ENCODE results near the gene CLPTM1. TPM values are rescaled to one million over a fixed set of nuclear protein-coding genes. Genes with fewer than 3 reads are reported as not detected.
"Not testable (repeated sequence)": the region's sequence is repeated elsewhere in the genome, so short reads cannot be mapped to it uniquely, and the experiment has no call there.

The CLPTM1 gene
- 10 to 100 TPM; 76.7 to 78.4 TPM for total RNA-seq
- 40.9 to 45.7 reads per million in 2 donors for total RNA-seq

- H3K36me3 Mint-ChIP-seq (ENCODE audit: low read depth) = peaks cover 8% of the 10 kb centered on the region
- H3K4me3 Mint-ChIP-seq = peak within 1 kb of the TSS; percentile 100
- peak within 1 kb of the TSS; percentile 99 for H3K27ac Mint-ChIP-seq
- ATAC-seq = peak; percentile 92
- peak; percentile 91 to 97 (median 95) for DNase-seq
- H3K4me1 Mint-ChIP-seq = peaks cover 43% of the 10 kb centered on the region
- H3K27me3 Mint-ChIP-seq = no peaks in the 10 kb centered on the region
- H3K9me3 ChIP-seq (ENCODE audit: control insufficient read depth, low read length, poor library complexity, severe bottlenecking) = no peaks in the 10 kb centered on the region
Measured at GRCh38 chr19:44954649-44955504, at the start of gene CLPTM1. Gene CLPTM1, plus strand, starts transcription at chr19:44955380. Its CDS starts 16 bp downstream, at chr19:44955396.

- Mint-ChIP-seq H3K36me3 (ENCODE audit: low read depth) (peaks cover 3% of the 10 kb centered on the region), H3K4me3 (peak within 1 kb of the TSS; percentile 57), H3K27me3 (peaks cover 14% of the 10 kb centered on the region), H3K4me1 (peaks cover 8% of the 10 kb centered on the region), H3K27ac (no peak within 1 kb of the TSS)
- ATAC-seq (no peak), DNase-seq (no peak)
- H3K9me3 ChIP-seq (ENCODE audit: control insufficient read depth, low read length, poor library complexity, severe bottlenecking) = no peaks in the 10 kb centered on the region
Measured at GRCh38 chr19:44905437-44906160, 49.6 kb upstream of the CLPTM1 start, which contains the start of gene APOE. Gene APOE, plus strand, starts transcription at chr19:44905796. Its CDS starts 829 bp downstream, at chr19:44906625.

GRCh38 chr19:44907613-44908012 is 47.6 kb upstream of the CLPTM1 start:
- H3K27ac Mint-ChIP-seq = no peak overlapping the region
- H3K4me1 Mint-ChIP-seq = peaks cover 8% of the 10 kb centered on the region
- H3K27me3 Mint-ChIP-seq = peaks cover 26% of the 10 kb centered on the region
- H3K4me3 Mint-ChIP-seq = no peak overlapping the region
- ATAC-seq (no peak), DNase-seq (no peak)
- no peaks in the 10 kb centered on the region for H3K9me3 ChIP-seq (ENCODE audit: control insufficient read depth, low read length, poor library complexity, severe bottlenecking)
- peaks cover 1% of the 10 kb centered on the region for H3K36me3 Mint-ChIP-seq (ENCODE audit: low read depth)

- no peaks in the 10 kb centered on the region for H3K9me3 ChIP-seq (ENCODE audit: control insufficient read depth, low read length, poor library complexity, severe bottlenecking)
- Mint-ChIP-seq H3K36me3 (ENCODE audit: low read depth) (no peaks in the 10 kb centered on the region), H3K4me1 (peaks cover 8% of the 10 kb centered on the region), H3K27ac (no peak overlapping the region), H3K4me3 (no peak overlapping the region), H3K27me3 (peaks cover 33% of the 10 kb centered on the region)
- no peak for DNase-seq
- no peak for ATAC-seq
Measured at GRCh38 chr19:44908074-44908835, 46.9 kb upstream of the CLPTM1 start.

- H3K4me3 Mint-ChIP-seq = no peak overlapping the region
- no peaks in the 10 kb centered on the region for H3K9me3 ChIP-seq (ENCODE audit: control insufficient read depth, low read length, poor library complexity, severe bottlenecking)
- DNase-seq (no peak), ATAC-seq (no peak)
- peaks cover 8% of the 10 kb centered on the region for H3K4me1 Mint-ChIP-seq
- no peaks in the 10 kb centered on the region for H3K36me3 Mint-ChIP-seq (ENCODE audit: low read depth)
- peaks cover 38% of the 10 kb centered on the region for H3K27me3 Mint-ChIP-seq
- no peak overlapping the region for H3K27ac Mint-ChIP-seq
Measured at GRCh38 chr19:44908836-44909261, 46.3 kb upstream of the CLPTM1 start.

- peaks cover 48% of the 10 kb centered on the region for H3K27me3 Mint-ChIP-seq
- no peaks in the 10 kb centered on the region for H3K36me3 Mint-ChIP-seq (ENCODE audit: low read depth)
- H3K9me3 ChIP-seq (ENCODE audit: control insufficient read depth, low read length, poor library complexity, severe bottlenecking) = no peaks in the 10 kb centered on the region
- peaks cover 14% of the 10 kb centered on the region for H3K4me1 Mint-ChIP-seq
- no peak for DNase-seq
- H3K27ac Mint-ChIP-seq = no peak overlapping the region
- no peak for ATAC-seq
- no peak overlapping the region for H3K4me3 Mint-ChIP-seq
Measured at GRCh38 chr19:44909775-44910174, 45.4 kb upstream of the CLPTM1 start.

GRCh38 chr19:44911896-44912295 is 43.3 kb upstream of the CLPTM1 start:
- H3K27me3 Mint-ChIP-seq = peaks cover 39% of the 10 kb centered on the region

GRCh38 chr19:44912854-44913253 is 42.3 kb upstream of the CLPTM1 start:
- Mint-ChIP-seq H3K4me1 (peaks cover 11% of the 10 kb centered on the region), H3K4me3 (no peak overlapping the region), H3K27ac (no peak overlapping the region), H3K27me3 (peaks cover 37% of the 10 kb centered on the region), H3K36me3 (ENCODE audit: low read depth) (no peaks in the 10 kb centered on the region)
- ATAC-seq (no peak), DNase-seq (no peak)
- no peaks in the 10 kb centered on the region for H3K9me3 ChIP-seq (ENCODE audit: control insufficient read depth, low read length, poor library complexity, severe bottlenecking)

More at GRCh38 chr19:44911896-44912295, 43.3 kb upstream of the CLPTM1 start:
- H3K27ac Mint-ChIP-seq; ATAC-seq; H3K4me3 Mint-ChIP-seq; DNase-seq; H3K9me3 ChIP-seq (ENCODE audit: control insufficient read depth, low read length, poor library complexity, severe bottlenecking); H3K36me3 Mint-ChIP-seq (ENCODE audit: low read depth): not testable (repeated sequence)
- H3K4me1 Mint-ChIP-seq = peaks cover 11% of the 10 kb centered on the region

- peaks cover 11% of the 10 kb centered on the region for H3K4me1 Mint-ChIP-seq
- H3K9me3 ChIP-seq (ENCODE audit: control insufficient read depth, low read length, poor library complexity, severe bottlenecking); DNase-seq; ATAC-seq; H3K27ac Mint-ChIP-seq; H3K36me3 Mint-ChIP-seq (ENCODE audit: low read depth): not testable (repeated sequence)
- peaks cover 37% of the 10 kb centered on the region for H3K27me3 Mint-ChIP-seq
- peak overlapping the region; percentile 94 for H3K4me3 Mint-ChIP-seq
Measured at GRCh38 chr19:44913512-44914432, 41.4 kb upstream of the CLPTM1 start.

GRCh38 chr19:44914433-44915206 is 40.6 kb upstream of the CLPTM1 start, which contains the start of gene APOC1:
Gene APOC1, plus strand, starts transcription at chr19:44914608. Its CDS starts 284 bp downstream, at chr19:44914892.
- H3K4me1 Mint-ChIP-seq = peaks cover 11% of the 10 kb centered on the region
- peak; percentile 97 for ATAC-seq
- peak within 1 kb of the TSS; percentile 94 for H3K4me3 Mint-ChIP-seq
- H3K27ac Mint-ChIP-seq; H3K9me3 ChIP-seq (ENCODE audit: control insufficient read depth, low read length, poor library complexity, severe bottlenecking); H3K36me3 Mint-ChIP-seq (ENCODE audit: low read depth): not testable (repeated sequence)
- peaks cover 37% of the 10 kb centered on the region for H3K27me3 Mint-ChIP-seq
- DNase-seq = peak; percentile 54 to 58 (median 57)

- Mint-ChIP-seq H3K4me3 (no peak overlapping the region), H3K27ac (no peak overlapping the region), H3K36me3 (ENCODE audit: low read depth) (no peaks in the 10 kb centered on the region), H3K4me1 (peaks cover 5% of the 10 kb centered on the region), H3K27me3 (peaks cover 24% of the 10 kb centered on the region)
- no peaks in the 10 kb centered on the region for H3K9me3 ChIP-seq (ENCODE audit: control insufficient read depth, low read length, poor library complexity, severe bottlenecking)
- no peak for ATAC-seq
- no peak for DNase-seq
Measured at GRCh38 chr19:44924243-44924725, 30.9 kb upstream of the CLPTM1 start.

Data from T-helper 17 cell (primary cell).